HEK293 (cell line): Measurements from ENCODE around the gene FBXO3.
"Not testable (repeated sequence)": the region's sequence is repeated elsewhere in the genome, so short reads cannot be mapped to it uniquely, and the experiment has no call there.

Experiments used
- CTCF ChIA-PET: fragments of 350-600 bp; formaldehyde crosslinking; extraction: SDS; loops from one replicate; lab custom pipeline; 2021; ENCODE audit warnings: antibody characterized with exemption; lab: Yijun Ruan, JAX
- POLR2A ChIA-PET: fragments of 300-600 bp; formaldehyde crosslinking; extraction: SDS; loops from one replicate; lab custom pipeline; 2020; ENCODE audit warnings: antibody characterized with exemption, inconsistent platforms; lab: Yijun Ruan, JAX
- H3K27ac ChIP-seq: fragments of 200-500 bp; sonication (Bioruptor generic); 2 replicates; pipeline ENCODE4 v1.5.1; 2014; ENCODE audit warnings: low read depth, low read length, control low read depth, inconsistent platforms; ENCODE audit errors: extremely low read depth
- H3K36me3 ChIP-seq, 2 experiments: fragments of 200-500 bp in 1 of 2; sonication (Bioruptor generic) in 1 of 2; 1 replicate in 1 of 2; 2 replicates in 1 of 2; pipeline ENCODE4 v1.5.1; 2014 to 2017; ENCODE audit warnings: inconsistent platforms in 2 of 2, low read length in 2 of 2; ENCODE audit not compliant: control insufficient read depth in 2 of 2, insufficient read depth in 1 of 2
- H3K4me1 ChIP-seq: fragments of 200-500 bp; sonication (Bioruptor generic); 2 replicates; pipeline ENCODE4 v1.5.1; 2014; ENCODE audit warnings: mild to moderate bottlenecking, low read length, inconsistent platforms; ENCODE audit not compliant: control insufficient read depth, insufficient read depth
- H3K4me3 ChIP-seq: 2 replicates; pipeline ENCODE4 v1.5.1; 2011; ENCODE audit warnings: low read depth, mild to moderate bottlenecking, control low read depth, low read length, moderate library complexity
- H3K9me3 ChIP-seq: fragments of 200-500 bp; sonication (Bioruptor generic); 2 replicates; pipeline ENCODE4 v1.5.1; 2014; ENCODE audit warnings: low read depth, low read length, inconsistent platforms; ENCODE audit not compliant: control insufficient read depth, insufficient read depth
- BCL6B ChIP-seq: fragments of 450-650 bp; formaldehyde crosslinking; IDR thresholded peaks from 2 replicates; pipeline ENCODE4 v1.5.1; 2017; ENCODE audit warnings: missing biosample characterization, missing genetic modification characterization
- GLIS1 ChIP-seq: fragments of 450-650 bp; formaldehyde crosslinking; IDR thresholded peaks from 2 replicates; pipeline ENCODE4 v1.5.1; 2016; ENCODE audit warnings: missing biosample characterization, missing genetic modification characterization
- KLF9 ChIP-seq: fragments of 450-650 bp; formaldehyde crosslinking; IDR thresholded peaks from 2 replicates; pipeline ENCODE4 v1.5.1; 2016; ENCODE audit warnings: missing biosample characterization, missing genetic modification characterization, low read depth
- OVOL3 ChIP-seq: fragments of 450-650 bp; formaldehyde crosslinking; IDR thresholded peaks from 2 replicates; pipeline ENCODE4 v1.5.1; 2016; ENCODE audit warnings: missing biosample characterization, missing genetic modification characterization
- PRDM1 ChIP-seq: fragments of 450-650 bp; formaldehyde crosslinking; IDR thresholded peaks from 2 replicates; pipeline ENCODE4; 2016; ENCODE audit warnings: missing biosample characterization, missing genetic modification characterization
- WT1 ChIP-seq: fragments of 450-650 bp; formaldehyde crosslinking; IDR thresholded peaks from 2 replicates; pipeline ENCODE4 v1.5.1; 2016; ENCODE audit warnings: missing biosample characterization, missing genetic modification characterization
- ZBTB11 ChIP-seq: fragments of 450-650 bp; formaldehyde crosslinking; conservative IDR thresholded peaks from 2 replicates; pipeline ENCODE4 v1.5.1; 2016; ENCODE audit warnings: low read depth, missing biosample characterization, missing genetic modification characterization
- ZFHX2 ChIP-seq: fragments of 450-650 bp; formaldehyde crosslinking; conservative IDR thresholded peaks from 2 replicates; pipeline ENCODE4 v1.5.1; 2016; ENCODE audit warnings: missing biosample characterization, missing genetic modification characterization
- ZNF138 ChIP-seq: fragments of 450-650 bp; formaldehyde crosslinking; IDR thresholded peaks from 2 replicates; pipeline ENCODE4 v1.5.1; 2016; ENCODE audit warnings: missing biosample characterization, missing genetic modification characterization, borderline replicate concordance
- ZNF146 ChIP-seq: fragments of 450-650 bp; formaldehyde crosslinking; IDR thresholded peaks from 2 replicates; pipeline ENCODE4 v1.5.1; 2016; ENCODE audit warnings: missing biosample characterization, missing genetic modification characterization
- ZNF16 ChIP-seq: fragments of 450-650 bp; formaldehyde crosslinking; IDR thresholded peaks from 2 replicates; pipeline ENCODE4 v1.5.1; 2016; ENCODE audit warnings: low read depth, missing biosample characterization, missing genetic modification characterization
- ZNF184 ChIP-seq: fragments of 450-650 bp; IDR thresholded peaks from 2 replicates; pipeline ENCODE4 v1.5.1; 2018; ENCODE audit warnings: missing biosample characterization, mild to moderate bottlenecking, missing genetic modification characterization
- ZNF311 ChIP-seq: fragments of 450-650 bp; formaldehyde crosslinking; IDR thresholded peaks from 2 replicates; pipeline ENCODE4 v1.5.1; 2017; ENCODE audit warnings: missing biosample characterization, missing genetic modification characterization, borderline replicate concordance
- ZNF324 ChIP-seq: fragments of 450-650 bp; formaldehyde crosslinking; IDR thresholded peaks from 2 replicates; pipeline ENCODE4 v1.5.1; 2016; ENCODE audit warnings: missing biosample characterization, missing genetic modification characterization
- ZNF362 ChIP-seq: fragments of 450-650 bp; formaldehyde crosslinking; IDR thresholded peaks from 2 replicates; pipeline ENCODE4 v1.5.1; 2016; ENCODE audit warnings: missing biosample characterization, missing genetic modification characterization
- ZNF423 ChIP-seq: fragments of 450-650 bp; formaldehyde crosslinking; IDR thresholded peaks from 2 replicates; pipeline ENCODE4 v1.5.1; 2016; ENCODE audit warnings: missing biosample characterization, missing genetic modification characterization
- ZNF518A ChIP-seq: fragments of 450-650 bp; formaldehyde crosslinking; conservative IDR thresholded peaks from 2 replicates; pipeline ENCODE4 v1.5.1; 2016; ENCODE audit warnings: low read depth, missing biosample characterization, missing genetic modification characterization
- ZNF596 ChIP-seq: fragments of 450-650 bp; IDR thresholded peaks from 2 replicates; pipeline ENCODE4 v1.5.0; 2018; ENCODE audit warnings: missing biosample characterization, mild to moderate bottlenecking, missing genetic modification characterization, moderate library complexity
- ZNF707 ChIP-seq: fragments of 450-650 bp; formaldehyde crosslinking; IDR thresholded peaks from 2 replicates; pipeline ENCODE4 v1.5.1; 2016; ENCODE audit warnings: missing biosample characterization, missing genetic modification characterization

Gene FBXO3

GRCh38 chr11:33790040-33790439 lies 15.7 kb upstream of the FBXO3 start:
- TF ChIP-seq ZNF311 (tag by site-specific recombination) (no peak), ZNF138 (tag by site-specific recombination) (no peak), ZNF16 (tag by site-specific recombination) (no peak), PRDM1 (tag by site-specific recombination) (0 out of 2 replicates have a peak, but pooled peaks have one; percentile 21), ZBTB11 (no peak)
- H3K4me3 ChIP-seq = no peak overlapping the region
- no peaks in the 10 kb centered on the region for H3K36me3 ChIP-seq
- ChIA-PET POLR2A (no interaction called here), CTCF (interaction anchor here (1.3 kb wide), 1 partner anchor 18 kb away, joined by 6 read pairs; no protein-coding TSS in a partner anchor)
- H3K27ac ChIP-seq = no peak overlapping the region
- H3K4me1 ChIP-seq = no peaks in the 10 kb centered on the region
- no peaks in the 10 kb centered on the region for H3K9me3 ChIP-seq

- H3K4me1 ChIP-seq, POLR2A ChIA-PET, H3K27ac ChIP-seq, H3K36me3 ChIP-seq, H3K9me3 ChIP-seq, H3K4me3 ChIP-seq: not testable (repeated sequence)
- TF ChIP-seq ZNF146 (tag by site-specific recombination) = peak; percentile 72
- CTCF ChIA-PET = interaction anchor here (0.5 kb wide), 2 partner anchors 9 to 577 kb away, joined by 3 to 6 read pairs; no protein-coding TSS in a partner anchor
Measured at GRCh38 chr11:33788095-33788494, 13.8 kb upstream of the FBXO3 start.

GRCh38 chr11:33787076-33787475 lies 12.8 kb upstream of the FBXO3 start:
- H3K4me1 ChIP-seq = no peaks in the 10 kb centered on the region
- H3K27ac ChIP-seq = no peak overlapping the region
- ChIA-PET POLR2A (no interaction called here), CTCF (no interaction called here)
- H3K9me3 ChIP-seq = no peaks in the 10 kb centered on the region
- H3K36me3 ChIP-seq = no peaks in the 10 kb centered on the region
- H3K4me3 ChIP-seq = no peak overlapping the region
- TF ChIP-seq ZFHX2 (tag by site-specific recombination) = no peak
- TF ChIP-seq WT1 (tag by site-specific recombination) = no peak
- no peak for TF ChIP-seq ZNF324 (tag by site-specific recombination)
- no peak for TF ChIP-seq OVOL3
- no peak for TF ChIP-seq ZNF596 (tag by site-specific recombination)
- TF ChIP-seq ZNF423 (tag by site-specific recombination) = no peak
- TF ChIP-seq ZNF184 (tag by site-specific recombination) = no peak
- TF ChIP-seq GLIS1 (tag by site-specific recombination) = no peak
- no peak for TF ChIP-seq ZNF362 (tag by site-specific recombination)
- TF ChIP-seq KLF9 (tag by site-specific recombination) = no peak
- no peak for TF ChIP-seq ZNF707 (tag by site-specific recombination)
- TF ChIP-seq ZNF518A = no peak
- no peak for TF ChIP-seq BCL6B (tag by site-specific recombination)
